ENCODE data around the gene ASCC2.

Gene ASCC2

GRCh38 chr22:29751669-29752068 lies 86.4 kb downstream of the ASCC2 start:
- Histone ChIP-seq H3K27ac (ENCODE audit: low read depth, low read length) (no peak overlapping the region), H3K27me3 (ENCODE audit: control insufficient read depth in 1 of 2, insufficient read depth in 2 of 2, low read length in 2 of 2) (no peaks in the 10 kb centered on the region), H3K36me3 (ENCODE audit: control insufficient read depth in 1 of 2, insufficient read depth in 2 of 2, low read length in 2 of 2) (peaks cover 0 to 25% of the 10 kb centered on the region in 2 donors), H3K9me3 (ENCODE audit: control insufficient read depth in 1 of 2, low read length in 2 of 2) (no peaks in the 10 kb centered on the region), H3K4me1 (ENCODE audit: control insufficient read depth in 1 of 2, insufficient read depth in 2 of 2, low read length in 2 of 2) (peaks cover 0 to 3% of the 10 kb centered on the region in 2 donors), H3K4me3 (ENCODE audit: low read depth in 1 of 2, low read length in 2 of 2) (no peak overlapping the region), H3K9ac (ENCODE audit: low read depth in 1 of 2, low read length in 2 of 2) (no peak overlapping the region)

DNA sequence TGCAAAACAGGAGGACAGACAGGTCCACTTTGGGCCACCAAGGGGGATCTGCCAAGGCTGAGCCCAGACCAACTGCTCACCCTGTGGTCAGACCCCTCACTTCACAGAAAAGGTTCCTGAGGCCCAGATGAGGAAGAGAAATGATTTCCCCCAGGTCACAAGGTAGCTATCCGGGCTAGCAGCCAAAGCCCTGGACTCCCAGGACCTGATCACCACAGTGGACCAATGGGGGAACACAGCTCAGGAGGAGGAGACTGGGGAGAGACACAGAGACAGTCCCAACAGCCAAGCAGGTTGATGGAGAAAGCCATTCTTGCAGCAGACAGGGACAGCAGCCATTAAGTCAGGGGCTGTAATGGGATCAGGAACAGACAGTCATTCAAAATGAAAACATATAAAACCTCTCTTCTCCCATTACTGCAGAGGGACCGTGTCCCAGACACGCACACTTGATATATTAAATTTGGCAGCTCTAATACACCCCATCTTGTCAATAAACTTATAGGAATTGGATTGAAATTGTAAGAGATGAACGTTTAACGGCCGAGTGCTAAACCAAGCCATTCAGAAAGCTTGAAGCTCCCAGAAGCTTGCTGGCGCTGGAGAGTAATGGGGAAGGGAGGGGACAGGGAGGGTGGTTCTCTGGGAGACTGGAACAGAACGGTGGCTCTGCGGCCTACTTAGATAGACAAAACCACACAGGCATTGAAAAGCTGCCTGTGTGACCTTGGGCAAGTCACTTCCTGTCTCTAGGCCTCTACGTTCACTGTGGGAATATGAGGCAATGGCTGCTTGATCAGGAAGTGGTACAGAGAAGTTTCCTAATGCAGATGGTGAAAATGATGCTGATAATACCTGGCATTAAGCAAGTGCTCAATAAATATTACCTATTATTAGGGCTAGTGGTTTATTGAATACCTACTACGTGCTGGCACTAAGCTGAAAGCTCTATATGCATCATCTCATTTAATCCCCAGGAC lies 87.2 kb downstream of the ASCC2 start:
- H3K27ac ChIP-seq (ENCODE audit: low read depth, low read length): no peak overlapping the region
- H3K4me1 ChIP-seq (ENCODE audit: control insufficient read depth in 1 of 2, insufficient read depth in 2 of 2, low read length in 2 of 2): peaks cover 0 to 3% of the 10 kb centered on the region in 2 donors
- H3K27me3 ChIP-seq (ENCODE audit: control insufficient read depth in 1 of 2, insufficient read depth in 2 of 2, low read length in 2 of 2): no peaks in the 10 kb centered on the region

GRCh38 chr22:29750029-29750428 lies 88.0 kb downstream of the ASCC2 start:
- H3K9me3 ChIP-seq (ENCODE audit: control insufficient read depth in 1 of 2, low read length in 2 of 2): no peaks in the 10 kb centered on the region
- H3K27me3 ChIP-seq (ENCODE audit: control insufficient read depth in 1 of 2, insufficient read depth in 2 of 2, low read length in 2 of 2): no peaks in the 10 kb centered on the region
- no peak overlapping the region for H3K4me3 ChIP-seq (ENCODE audit: low read depth in 1 of 2, low read length in 2 of 2)
- H3K9ac ChIP-seq (ENCODE audit: low read depth in 1 of 2, low read length in 2 of 2): no peak overlapping the region
- no peak overlapping the region for H3K27ac ChIP-seq (ENCODE audit: low read depth, low read length)
- H3K36me3 ChIP-seq (ENCODE audit: control insufficient read depth in 1 of 2, insufficient read depth in 2 of 2, low read length in 2 of 2): peaks cover 0 to 33% of the 10 kb centered on the region in 2 donors
- peaks cover 0 to 3% of the 10 kb centered on the region in 2 donors for H3K4me1 ChIP-seq (ENCODE audit: control insufficient read depth in 1 of 2, insufficient read depth in 2 of 2, low read length in 2 of 2)

More for the DNA sequence above, 87.2 kb downstream of the ASCC2 start:
- Histone ChIP-seq H3K4me3 (ENCODE audit: low read depth in 1 of 2, low read length in 2 of 2) (no peak overlapping the region), H3K9ac (ENCODE audit: low read depth in 1 of 2, low read length in 2 of 2) (no peak overlapping the region), H3K9me3 (ENCODE audit: control insufficient read depth in 1 of 2, low read length in 2 of 2) (no peaks in the 10 kb centered on the region), H3K36me3 (ENCODE audit: control insufficient read depth in 1 of 2, insufficient read depth in 2 of 2, low read length in 2 of 2) (peaks cover 0 to 29% of the 10 kb centered on the region in 2 donors)

DNA sequence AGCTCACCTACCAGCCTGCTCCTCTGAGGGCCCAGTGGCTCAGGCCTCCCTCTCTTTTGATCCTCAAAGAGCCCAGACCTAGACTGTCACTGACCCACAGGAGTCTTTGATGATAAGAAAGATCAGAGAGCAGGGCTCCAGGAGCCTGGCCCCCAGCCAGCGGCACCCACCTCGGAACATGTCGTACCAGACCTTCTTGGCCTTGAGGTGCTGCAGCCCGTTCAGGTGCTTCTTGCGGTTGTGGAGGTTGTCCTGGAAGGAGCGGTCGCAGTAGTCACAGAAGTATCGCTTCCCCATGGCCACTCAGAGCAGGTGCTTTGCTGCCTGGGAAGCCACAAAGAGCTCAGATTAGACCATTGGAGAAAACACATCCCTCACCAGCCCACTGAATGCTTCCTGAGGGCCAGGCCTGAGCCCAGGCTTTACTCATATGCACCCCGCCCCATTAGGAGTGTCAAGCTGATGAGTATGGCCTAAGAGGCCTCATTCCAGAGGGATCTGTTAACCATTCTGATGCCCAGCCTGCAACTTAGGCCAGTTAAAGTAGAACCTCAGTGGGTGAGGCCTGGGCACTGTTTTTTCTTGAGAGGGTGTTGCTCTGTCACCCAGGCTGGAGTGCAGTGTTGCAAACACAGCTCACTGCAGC lies 89.7 kb downstream of the ASCC2 start:
- Histone ChIP-seq H3K4me1 (ENCODE audit: control insufficient read depth in 1 of 2, insufficient read depth in 2 of 2, low read length in 2 of 2) (peaks cover 0 to 3% of the 10 kb centered on the region in 2 donors), H3K36me3 (ENCODE audit: control insufficient read depth in 1 of 2, insufficient read depth in 2 of 2, low read length in 2 of 2) (peaks cover 0 to 35% of the 10 kb centered on the region in 2 donors), H3K27ac (ENCODE audit: low read depth, low read length) (no peak overlapping the region)

DNA sequence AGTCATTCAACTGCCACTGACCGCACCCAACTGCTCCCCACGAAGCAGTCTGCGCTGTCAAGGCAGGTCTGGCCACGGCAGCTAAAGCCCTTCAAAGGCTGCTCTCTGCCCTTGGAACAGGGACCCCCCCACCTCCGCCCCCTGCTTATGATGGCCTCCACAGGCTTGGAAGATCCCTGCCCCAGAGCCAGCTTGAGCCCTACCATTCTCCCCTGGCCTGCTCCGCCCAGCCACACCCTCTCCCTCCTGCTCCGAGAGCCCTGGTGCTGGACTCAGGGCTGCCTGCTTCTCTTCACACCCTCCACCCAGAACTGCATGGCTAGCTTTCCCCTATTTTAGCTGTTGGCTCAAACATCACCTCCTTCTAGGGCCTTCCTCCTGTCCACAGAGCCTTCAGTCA lies 90.2 kb downstream of the ASCC2 start:
- no peaks in the 10 kb centered on the region for H3K27me3 ChIP-seq (ENCODE audit: control insufficient read depth in 1 of 2, insufficient read depth in 2 of 2, low read length in 2 of 2)
- no peaks in the 10 kb centered on the region for H3K9me3 ChIP-seq (ENCODE audit: control insufficient read depth in 1 of 2, low read length in 2 of 2)
- no peak overlapping the region for H3K27ac ChIP-seq (ENCODE audit: low read depth, low read length)
- peaks cover 0 to 3% of the 10 kb centered on the region in 2 donors for H3K4me1 ChIP-seq (ENCODE audit: control insufficient read depth in 1 of 2, insufficient read depth in 2 of 2, low read length in 2 of 2)
- no peak overlapping the region for H3K4me3 ChIP-seq (ENCODE audit: low read depth in 1 of 2, low read length in 2 of 2)
- H3K9ac ChIP-seq (ENCODE audit: low read depth in 1 of 2, low read length in 2 of 2): no peak overlapping the region
- H3K36me3 ChIP-seq (ENCODE audit: control insufficient read depth in 1 of 2, insufficient read depth in 2 of 2, low read length in 2 of 2): peaks cover 0 to 35% of the 10 kb centered on the region in 2 donors

More for the DNA sequence above, 89.7 kb downstream of the ASCC2 start:
- Histone ChIP-seq H3K27me3 (ENCODE audit: control insufficient read depth in 1 of 2, insufficient read depth in 2 of 2, low read length in 2 of 2) (no peaks in the 10 kb centered on the region), H3K9ac (ENCODE audit: low read depth in 1 of 2, low read length in 2 of 2) (no peak overlapping the region), H3K9me3 (ENCODE audit: control insufficient read depth in 1 of 2, low read length in 2 of 2) (no peaks in the 10 kb centered on the region), H3K4me3 (ENCODE audit: low read depth in 1 of 2, low read length in 2 of 2) (no peak overlapping the region)

GRCh38 chr22:29744902-29745301 lies 93.2 kb downstream of the ASCC2 start:
- Histone ChIP-seq H3K9ac (ENCODE audit: low read depth in 1 of 2, low read length in 2 of 2) (no peak overlapping the region), H3K4me3 (ENCODE audit: low read depth in 1 of 2, low read length in 2 of 2) (no peak overlapping the region), H3K9me3 (ENCODE audit: control insufficient read depth in 1 of 2, low read length in 2 of 2) (no peaks in the 10 kb centered on the region), H3K27ac (ENCODE audit: low read depth, low read length) (no peak overlapping the region), H3K4me1 (ENCODE audit: control insufficient read depth in 1 of 2, insufficient read depth in 2 of 2, low read length in 2 of 2) (no peaks in the 10 kb centered on the region), H3K36me3 (ENCODE audit: control insufficient read depth in 1 of 2, insufficient read depth in 2 of 2, low read length in 2 of 2) (peaks cover 0 to 38% of the 10 kb centered on the region in 2 donors), H3K27me3 (ENCODE audit: control insufficient read depth in 1 of 2, insufficient read depth in 2 of 2, low read length in 2 of 2) (no peaks in the 10 kb centered on the region)

DNA sequence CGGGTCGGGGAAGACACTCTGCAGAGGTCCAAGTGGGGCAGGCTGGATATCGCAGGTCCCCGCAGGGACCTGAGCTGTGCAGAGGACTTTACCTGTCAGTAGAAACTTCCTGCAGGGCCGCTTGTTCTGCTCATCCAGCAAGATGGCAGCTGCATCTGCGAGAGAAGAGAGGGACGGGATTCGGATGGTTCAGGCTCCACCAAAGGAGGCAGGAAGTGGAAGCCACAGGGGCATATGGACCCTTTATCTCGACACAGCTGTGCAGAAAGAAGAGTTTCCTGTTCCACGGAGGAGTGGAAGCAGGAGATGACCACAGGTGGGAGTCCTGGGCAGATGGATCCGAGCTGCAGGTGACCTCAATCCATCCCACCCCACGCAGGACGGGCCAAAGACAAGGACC lies 95.7 kb downstream of the ASCC2 start:
- Histone ChIP-seq H3K9me3 (ENCODE audit: control insufficient read depth in 1 of 2, low read length in 2 of 2) (no peaks in the 10 kb centered on the region), H3K4me3 (ENCODE audit: low read depth in 1 of 2, low read length in 2 of 2) (no peak overlapping the region), H3K27ac (ENCODE audit: low read depth, low read length) (no peak overlapping the region), H3K9ac (ENCODE audit: low read depth in 1 of 2, low read length in 2 of 2) (no peak overlapping the region), H3K27me3 (ENCODE audit: control insufficient read depth in 1 of 2, insufficient read depth in 2 of 2, low read length in 2 of 2) (no peaks in the 10 kb centered on the region), H3K4me1 (ENCODE audit: control insufficient read depth in 1 of 2, insufficient read depth in 2 of 2, low read length in 2 of 2) (no peaks in the 10 kb centered on the region), H3K36me3 (ENCODE audit: control insufficient read depth in 1 of 2, insufficient read depth in 2 of 2, low read length in 2 of 2) (peaks cover 0 to 27% of the 10 kb centered on the region in 2 donors)

GRCh38 chr22:29741926-29742325 lies 96.1 kb downstream of the ASCC2 start:
- Histone ChIP-seq H3K36me3 (ENCODE audit: control insufficient read depth in 1 of 2, insufficient read depth in 2 of 2, low read length in 2 of 2) (peaks cover 0 to 26% of the 10 kb centered on the region in 2 donors), H3K4me1 (ENCODE audit: control insufficient read depth in 1 of 2, insufficient read depth in 2 of 2, low read length in 2 of 2) (no peaks in the 10 kb centered on the region), H3K4me3 (ENCODE audit: low read depth in 1 of 2, low read length in 2 of 2) (no peak overlapping the region), H3K27me3 (ENCODE audit: control insufficient read depth in 1 of 2, insufficient read depth in 2 of 2, low read length in 2 of 2) (no peaks in the 10 kb centered on the region), H3K9me3 (ENCODE audit: control insufficient read depth in 1 of 2, low read length in 2 of 2) (no peaks in the 10 kb centered on the region), H3K9ac (ENCODE audit: low read depth in 1 of 2, low read length in 2 of 2) (no peak overlapping the region), H3K27ac (ENCODE audit: low read depth, low read length) (no peak overlapping the region)

DNA sequence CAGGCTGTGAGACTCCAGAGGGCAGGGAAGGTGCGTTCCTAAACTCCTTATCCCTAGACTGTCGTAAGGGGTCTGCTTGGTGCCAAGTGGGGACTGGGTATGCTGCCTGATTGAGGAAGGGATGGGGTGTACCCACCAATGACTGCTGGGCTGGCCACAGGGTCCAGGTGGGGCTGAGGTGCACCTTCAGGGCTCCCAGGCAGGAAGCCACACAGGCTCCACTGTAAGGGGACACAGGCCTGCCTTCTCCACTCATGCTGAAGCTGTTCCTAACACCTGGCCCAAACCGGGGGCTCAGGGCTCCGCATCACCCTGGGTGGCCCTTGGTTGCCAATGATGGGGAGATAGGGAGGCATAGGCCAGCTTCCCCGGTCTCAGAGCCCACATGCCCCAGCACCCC lies 97.9 kb downstream of the ASCC2 start:
- Histone ChIP-seq H3K9ac (ENCODE audit: low read depth in 1 of 2, low read length in 2 of 2) (no peak overlapping the region), H3K4me1 (ENCODE audit: control insufficient read depth in 1 of 2, insufficient read depth in 2 of 2, low read length in 2 of 2) (no peaks in the 10 kb centered on the region), H3K36me3 (ENCODE audit: control insufficient read depth in 1 of 2, insufficient read depth in 2 of 2, low read length in 2 of 2) (peaks cover 0 to 22% of the 10 kb centered on the region in 2 donors), H3K27me3 (ENCODE audit: control insufficient read depth in 1 of 2, insufficient read depth in 2 of 2, low read length in 2 of 2) (no peaks in the 10 kb centered on the region), H3K9me3 (ENCODE audit: control insufficient read depth in 1 of 2, low read length in 2 of 2) (no peaks in the 10 kb centered on the region), H3K4me3 (ENCODE audit: low read depth in 1 of 2, low read length in 2 of 2) (no peak overlapping the region), H3K27ac (ENCODE audit: low read depth, low read length) (no peak overlapping the region)

GRCh38 chr22:29739346-29739875 lies 98.7 kb downstream of the ASCC2 start:
- H3K4me1 ChIP-seq (ENCODE audit: control insufficient read depth in 1 of 2, insufficient read depth in 2 of 2, low read length in 2 of 2): no peaks in the 10 kb centered on the region
- no peaks in the 10 kb centered on the region for H3K27me3 ChIP-seq (ENCODE audit: control insufficient read depth in 1 of 2, insufficient read depth in 2 of 2, low read length in 2 of 2)
- no peak overlapping the region for H3K27ac ChIP-seq (ENCODE audit: low read depth, low read length)
- no peaks in the 10 kb centered on the region for H3K9me3 ChIP-seq (ENCODE audit: control insufficient read depth in 1 of 2, low read length in 2 of 2)
- H3K4me3 ChIP-seq (ENCODE audit: low read depth in 1 of 2, low read length in 2 of 2): no peak overlapping the region
- no peak overlapping the region for H3K9ac ChIP-seq (ENCODE audit: low read depth in 1 of 2, low read length in 2 of 2)
- peaks cover 0 to 22% of the 10 kb centered on the region in 2 donors for H3K36me3 ChIP-seq (ENCODE audit: control insufficient read depth in 1 of 2, insufficient read depth in 2 of 2, low read length in 2 of 2)
